HPDE6-E6E7 (cell line): Measurements from ENCODE around the gene AFP.
"Not testable (repeated sequence)": the region's sequence is repeated elsewhere in the genome, so short reads cannot be mapped to it uniquely, and the experiment has no call there.

Source experiments
- DNase-seq: peaks from one replicate; pipeline ENCODE4 v3.0.0; 2011; ENCODE audit warnings: missing footprints; ENCODE audit errors: extremely low spot score

Gene AFP

DNA sequence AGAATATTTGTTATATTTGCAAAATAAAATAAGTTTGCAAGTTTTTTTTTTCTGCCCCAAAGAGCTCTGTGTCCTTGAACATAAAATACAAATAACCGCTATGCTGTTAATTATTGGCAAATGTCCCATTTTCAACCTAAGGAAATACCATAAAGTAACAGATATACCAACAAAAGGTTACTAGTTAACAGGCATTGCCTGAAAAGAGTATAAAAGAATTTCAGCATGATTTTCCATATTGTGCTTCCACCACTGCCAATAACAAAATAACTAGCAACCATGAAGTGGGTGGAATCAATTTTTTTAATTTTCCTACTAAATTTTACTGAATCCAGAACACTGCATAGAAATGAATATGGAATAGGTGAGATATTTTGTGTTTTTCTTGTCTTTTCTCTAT, at the start of gene AFP:
TSS of gene AFP (plus strand) at position 238 of the 400 bp plus-strand sequence. CDS start at position 280, 42 bp downstream.
- no peak for DNase-seq

DNA sequence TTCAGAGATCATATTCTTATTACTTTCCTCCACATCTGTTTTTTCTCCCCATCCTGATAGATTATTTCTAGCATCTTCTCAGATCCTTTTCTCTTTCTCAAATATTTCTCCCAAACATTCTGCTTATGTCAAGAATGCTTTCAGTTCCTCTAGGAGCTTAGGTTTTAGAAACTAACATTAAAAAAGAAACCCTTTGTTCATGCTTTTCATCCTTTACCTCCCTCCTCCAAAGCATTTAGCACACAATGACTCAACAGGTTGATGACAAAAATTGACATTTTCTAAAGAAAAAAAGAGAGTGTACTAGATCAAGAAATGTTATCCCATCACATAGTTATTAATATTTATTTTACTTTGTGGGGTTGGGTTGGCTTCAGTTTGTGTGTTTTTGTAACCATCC, 48.5 kb upstream of the AFP start:
- DNase-seq = no peak

DNA sequence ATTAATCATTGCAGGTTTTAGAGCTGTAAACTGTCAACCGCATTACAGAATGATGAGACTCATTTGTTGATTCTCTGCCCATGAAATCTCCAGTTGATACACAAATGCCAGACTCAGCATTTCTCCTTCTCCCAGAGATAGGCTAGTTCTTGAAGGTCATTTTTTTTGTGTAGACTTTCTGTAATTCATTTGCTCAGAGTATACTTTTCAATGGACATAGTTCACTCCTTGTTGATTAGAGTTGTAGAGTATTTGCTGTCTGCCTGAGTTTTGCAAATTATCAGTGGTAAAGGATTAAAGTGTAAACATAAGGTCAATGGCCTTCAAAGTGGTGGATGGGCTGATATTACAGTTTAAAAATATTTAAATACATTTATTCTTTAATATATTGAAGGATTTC, 47.1 kb upstream of the AFP start:
- DNase-seq = no peak

DNA sequence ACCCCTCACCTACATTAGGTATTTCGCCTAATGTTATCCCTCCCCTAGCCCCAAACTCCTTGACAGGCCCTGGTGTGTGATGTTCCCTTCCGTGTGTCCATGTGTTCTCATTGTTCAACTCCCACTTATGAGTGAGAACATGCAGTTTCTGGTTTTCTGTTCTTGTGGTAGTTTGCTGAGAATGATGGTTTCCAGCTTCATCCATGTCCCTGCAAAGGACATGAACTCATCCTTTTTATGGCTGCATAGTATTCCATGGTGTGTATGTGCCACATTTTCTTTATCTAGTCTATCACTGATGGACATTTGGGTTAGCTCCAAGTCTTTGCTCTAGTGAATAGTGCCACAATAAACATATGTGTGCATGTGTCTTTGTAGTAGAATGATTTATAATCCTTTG, 46.4 kb upstream of the AFP start:
- DNase-seq = not testable (repeated sequence)

DNA sequence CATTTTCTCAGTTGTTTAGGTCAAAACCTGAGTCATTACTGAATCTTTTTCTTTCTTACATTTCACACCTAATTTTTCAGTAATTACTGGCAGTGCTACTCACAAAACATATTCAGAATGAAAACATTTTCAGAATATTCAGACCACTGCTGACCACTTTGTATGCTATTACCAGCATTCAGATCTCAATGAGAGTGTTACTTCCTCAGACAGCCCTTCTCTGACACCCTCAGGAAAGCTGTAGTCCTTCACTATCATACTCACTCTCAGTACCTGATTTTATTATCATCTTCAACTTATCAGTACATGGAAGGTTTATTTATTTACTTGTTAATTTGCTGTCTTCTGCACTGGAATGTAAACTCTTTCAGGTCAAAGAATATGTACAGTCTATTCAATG, 44.2 kb upstream of the AFP start:
- DNase-seq = no peak

DNA sequence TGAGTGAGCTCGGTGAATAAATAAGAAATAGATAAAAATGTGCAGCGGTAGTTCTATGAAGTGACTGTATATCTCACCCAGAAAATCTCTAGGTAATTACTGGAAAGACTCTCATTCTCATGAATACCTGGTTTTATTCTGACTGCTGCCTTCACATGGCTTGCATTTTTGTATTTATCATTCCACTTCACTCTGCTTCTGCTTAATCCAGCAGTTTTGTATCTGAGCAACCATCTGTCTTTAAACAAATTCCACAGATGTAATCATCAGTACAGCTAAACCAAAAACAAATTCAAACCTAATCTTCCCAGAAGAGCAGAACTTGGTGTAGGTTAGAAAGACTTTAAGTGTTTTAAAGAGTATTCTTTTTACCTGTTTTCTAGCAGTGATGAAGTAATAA, 43.1 kb upstream of the AFP start:
- DNase-seq = no peak

DNA sequence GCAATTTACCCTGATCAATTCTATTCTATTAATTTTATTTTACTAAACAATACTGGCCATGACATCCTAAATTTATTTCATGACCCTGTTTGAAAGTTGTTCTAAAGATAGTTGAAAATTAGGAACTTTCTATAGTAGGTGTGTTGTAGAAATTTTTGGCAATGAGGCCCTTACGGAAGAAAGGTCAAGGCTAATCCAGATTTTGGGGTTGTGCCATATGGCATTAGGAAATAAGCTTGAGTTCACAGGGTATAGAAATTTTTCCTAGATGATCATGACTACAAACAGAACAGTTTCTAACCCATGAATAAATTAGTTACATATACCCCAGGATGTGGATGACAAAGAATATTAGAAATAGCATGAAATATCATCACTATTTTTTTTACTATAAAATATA, 39.7 kb upstream of the AFP start:
- DNase-seq = no peak

DNA sequence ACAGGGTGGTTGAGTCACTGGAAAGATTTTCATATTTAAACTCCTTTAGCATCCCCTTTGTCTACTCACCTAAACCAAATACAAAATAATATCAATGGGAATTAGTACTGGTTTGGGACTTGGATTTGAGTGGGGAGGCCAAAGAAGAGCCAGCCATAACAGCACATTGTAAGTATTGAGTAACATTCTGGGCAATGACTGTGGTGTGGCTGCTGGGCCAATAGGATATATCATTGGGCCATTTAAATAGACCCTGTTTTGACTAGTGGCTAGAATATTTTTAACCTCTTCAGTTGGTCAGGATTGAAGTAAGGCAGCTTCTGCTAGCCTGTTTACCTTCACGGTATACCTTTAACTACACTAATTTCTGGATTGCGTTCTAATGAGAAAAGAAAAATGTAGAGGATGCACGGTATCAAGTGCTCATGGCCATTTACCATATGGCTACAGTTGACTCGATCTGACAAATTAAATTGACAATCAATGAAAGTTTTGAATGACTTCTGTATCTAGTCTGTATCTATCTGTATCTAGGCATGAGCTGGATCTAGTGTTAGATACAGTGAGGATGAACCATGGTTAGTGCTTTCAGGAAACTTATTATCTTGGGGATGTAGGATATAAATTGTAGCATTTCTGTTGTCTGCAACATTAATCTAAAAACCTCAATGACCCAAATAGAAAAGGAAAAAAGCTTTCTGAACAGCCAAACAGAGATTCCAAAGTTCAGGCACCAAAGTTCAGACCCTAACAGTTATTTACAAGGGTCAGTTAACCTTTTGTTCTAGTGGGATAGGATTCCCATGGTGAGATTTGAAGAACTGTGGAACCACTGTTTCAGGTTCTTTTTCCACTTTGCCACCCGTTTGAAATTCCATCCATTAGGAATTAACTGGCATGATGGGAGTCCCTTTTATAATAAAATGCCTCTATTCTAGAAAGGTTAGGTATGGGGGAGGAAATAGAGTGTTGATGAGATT, 38.7 kb upstream of the AFP start:
- no peak for DNase-seq

DNA sequence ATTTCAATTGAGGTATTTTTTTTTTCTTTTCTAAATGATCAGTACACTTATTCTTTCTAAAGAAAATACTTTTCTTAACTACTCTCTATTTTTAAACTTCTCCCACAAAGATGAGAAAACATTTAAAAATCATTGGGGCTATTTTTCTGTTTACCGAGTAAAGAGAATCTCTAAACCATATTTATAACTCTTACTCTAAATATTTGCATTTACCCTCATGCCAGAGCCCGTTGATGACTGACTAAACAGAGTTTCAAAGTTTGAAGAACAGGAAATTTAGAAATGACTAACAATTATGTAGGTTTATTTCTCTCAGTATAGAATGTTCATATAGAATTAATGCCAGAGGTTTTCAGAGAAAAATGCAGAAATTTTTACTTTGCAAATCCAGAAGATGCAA, 34.6 kb upstream of the AFP start:
- DNase-seq = no peak

DNA sequence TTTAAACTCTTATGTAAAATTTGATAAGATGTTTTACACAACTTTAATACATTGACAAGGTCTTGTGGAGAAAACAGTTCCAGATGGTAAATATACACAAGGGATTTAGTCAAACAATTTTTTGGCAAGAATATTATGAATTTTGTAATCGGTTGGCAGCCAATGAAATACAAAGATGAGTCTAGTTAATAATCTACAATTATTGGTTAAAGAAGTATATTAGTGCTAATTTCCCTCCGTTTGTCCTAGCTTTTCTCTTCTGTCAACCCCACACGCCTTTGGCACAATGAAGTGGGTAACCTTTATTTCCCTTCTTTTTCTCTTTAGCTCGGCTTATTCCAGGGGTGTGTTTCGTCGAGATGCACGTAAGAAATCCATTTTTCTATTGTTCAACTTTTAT, 32.0 kb upstream of the AFP start, which contains the start of gene ALB:
TSS of gene ALB (plus strand) at position 246 of the 400 bp plus-strand sequence. CDS start at position 287, 41 bp downstream.
- DNase-seq = no peak

DNA sequence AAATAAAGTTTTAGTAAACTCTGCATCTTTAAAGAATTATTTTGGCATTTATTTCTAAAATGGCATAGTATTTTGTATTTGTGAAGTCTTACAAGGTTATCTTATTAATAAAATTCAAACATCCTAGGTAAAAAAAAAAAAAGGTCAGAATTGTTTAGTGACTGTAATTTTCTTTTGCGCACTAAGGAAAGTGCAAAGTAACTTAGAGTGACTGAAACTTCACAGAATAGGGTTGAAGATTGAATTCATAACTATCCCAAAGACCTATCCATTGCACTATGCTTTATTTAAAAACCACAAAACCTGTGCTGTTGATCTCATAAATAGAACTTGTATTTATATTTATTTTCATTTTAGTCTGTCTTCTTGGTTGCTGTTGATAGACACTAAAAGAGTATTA, 31.6 kb upstream of the AFP start:
- DNase-seq = no peak

DNA sequence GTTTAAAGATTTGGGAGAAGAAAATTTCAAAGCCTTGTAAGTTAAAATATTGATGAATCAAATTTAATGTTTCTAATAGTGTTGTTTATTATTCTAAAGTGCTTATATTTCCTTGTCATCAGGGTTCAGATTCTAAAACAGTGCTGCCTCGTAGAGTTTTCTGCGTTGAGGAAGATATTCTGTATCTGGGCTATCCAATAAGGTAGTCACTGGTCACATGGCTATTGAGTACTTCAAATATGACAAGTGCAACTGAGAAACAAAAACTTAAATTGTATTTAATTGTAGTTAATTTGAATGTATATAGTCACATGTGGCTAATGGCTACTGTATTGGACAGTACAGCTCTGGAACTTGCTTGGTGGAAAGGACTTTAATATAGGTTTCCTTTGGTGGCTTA, 30.9 kb upstream of the AFP start:
- DNase-seq = no peak

DNA sequence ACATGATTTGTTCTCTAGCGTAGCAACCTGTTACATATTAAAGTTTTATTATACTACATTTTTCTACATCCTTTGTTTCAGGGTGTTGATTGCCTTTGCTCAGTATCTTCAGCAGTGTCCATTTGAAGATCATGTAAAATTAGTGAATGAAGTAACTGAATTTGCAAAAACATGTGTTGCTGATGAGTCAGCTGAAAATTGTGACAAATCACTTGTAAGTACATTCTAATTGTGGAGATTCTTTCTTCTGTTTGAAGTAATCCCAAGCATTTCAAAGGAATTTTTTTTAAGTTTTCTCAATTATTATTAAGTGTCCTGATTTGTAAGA, 29.5 kb upstream of the AFP start:
- DNase-seq = no peak

DNA sequence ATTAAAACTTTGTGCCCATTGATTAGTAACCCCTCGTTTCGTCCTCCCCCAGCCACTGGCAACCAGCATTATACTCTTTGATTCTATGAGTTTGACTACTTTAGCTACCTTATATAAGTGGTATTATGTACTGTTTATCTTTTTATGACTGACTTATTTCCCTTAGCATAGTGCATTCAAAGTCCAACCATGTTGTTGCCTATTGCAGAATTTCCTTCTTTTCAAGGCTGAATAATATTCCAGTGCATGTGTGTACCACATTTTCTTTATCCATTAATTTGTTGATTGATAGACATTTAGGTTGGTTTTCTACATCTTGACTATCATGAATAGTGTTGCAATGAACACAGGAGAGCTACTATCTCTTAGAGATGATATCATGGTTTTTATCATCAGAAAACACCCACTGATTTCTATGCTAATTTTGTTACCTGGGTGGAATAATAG, 28.8 kb upstream of the AFP start:
- no peak for DNase-seq

DNA sequence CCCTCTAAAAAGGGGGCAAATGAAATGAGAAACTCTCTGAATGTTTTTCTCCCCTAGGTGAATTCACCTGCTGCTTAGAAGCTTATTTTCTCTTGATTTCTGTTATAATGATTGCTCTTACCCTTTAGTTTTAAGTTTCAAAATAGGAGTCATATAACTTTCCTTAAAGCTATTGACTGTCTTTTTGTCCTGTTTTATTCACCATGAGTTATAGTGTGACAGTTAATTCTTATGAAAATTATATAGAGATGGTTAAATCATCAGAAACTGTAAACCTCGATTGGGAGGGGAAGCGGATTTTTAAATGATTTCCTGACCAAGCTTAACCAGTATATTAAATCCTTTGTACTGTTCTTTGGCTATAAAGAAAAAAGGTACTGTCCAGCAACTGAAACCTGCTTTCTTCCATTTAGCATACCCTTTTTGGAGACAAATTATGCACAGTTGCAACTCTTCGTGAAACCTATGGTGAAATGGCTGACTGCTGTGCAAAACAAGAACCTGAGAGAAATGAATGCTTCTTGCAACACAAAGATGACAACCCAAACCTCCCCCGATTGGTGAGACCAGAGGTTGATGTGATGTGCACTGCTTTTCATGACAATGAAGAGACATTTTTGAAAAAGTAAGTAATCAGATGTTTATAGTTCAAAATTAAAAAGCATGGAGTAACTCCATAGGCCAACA, 27.7 kb upstream of the AFP start:
- DNase-seq = no peak

DNA sequence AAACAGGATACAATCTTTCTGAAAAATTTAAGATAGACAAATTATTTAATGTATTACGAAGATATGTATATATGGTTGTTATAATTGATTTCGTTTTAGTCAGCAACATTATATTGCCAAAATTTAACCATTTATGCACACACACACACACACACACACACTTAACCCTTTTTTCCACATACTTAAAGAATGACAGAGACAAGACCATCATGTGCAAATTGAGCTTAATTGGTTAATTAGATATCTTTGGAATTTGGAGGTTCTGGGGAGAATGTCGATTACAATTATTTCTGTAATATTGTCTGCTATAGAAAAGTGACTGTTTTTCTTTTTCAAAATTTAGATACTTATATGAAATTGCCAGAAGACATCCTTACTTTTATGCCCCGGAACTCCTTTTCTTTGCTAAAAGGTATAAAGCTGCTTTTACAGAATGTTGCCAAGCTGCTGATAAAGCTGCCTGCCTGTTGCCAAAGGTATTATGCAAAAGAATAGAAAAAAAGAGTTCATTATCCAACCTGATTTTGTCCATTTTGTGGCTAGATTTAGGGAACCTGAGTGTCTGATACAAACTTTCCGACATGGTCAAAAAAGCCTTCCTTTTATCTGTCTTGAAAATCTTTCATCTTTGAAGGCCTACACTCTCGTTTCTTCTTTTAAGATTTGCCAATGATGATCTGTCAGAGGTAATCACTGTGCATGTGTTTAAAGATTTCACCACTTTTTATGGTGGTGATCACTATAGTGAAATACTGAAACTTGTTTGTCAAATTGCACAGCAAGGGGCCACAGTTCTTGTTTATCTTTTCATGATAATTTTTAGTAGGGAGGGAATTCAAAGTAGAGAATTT, 26.8 kb upstream of the AFP start:
- no peak for DNase-seq

DNA sequence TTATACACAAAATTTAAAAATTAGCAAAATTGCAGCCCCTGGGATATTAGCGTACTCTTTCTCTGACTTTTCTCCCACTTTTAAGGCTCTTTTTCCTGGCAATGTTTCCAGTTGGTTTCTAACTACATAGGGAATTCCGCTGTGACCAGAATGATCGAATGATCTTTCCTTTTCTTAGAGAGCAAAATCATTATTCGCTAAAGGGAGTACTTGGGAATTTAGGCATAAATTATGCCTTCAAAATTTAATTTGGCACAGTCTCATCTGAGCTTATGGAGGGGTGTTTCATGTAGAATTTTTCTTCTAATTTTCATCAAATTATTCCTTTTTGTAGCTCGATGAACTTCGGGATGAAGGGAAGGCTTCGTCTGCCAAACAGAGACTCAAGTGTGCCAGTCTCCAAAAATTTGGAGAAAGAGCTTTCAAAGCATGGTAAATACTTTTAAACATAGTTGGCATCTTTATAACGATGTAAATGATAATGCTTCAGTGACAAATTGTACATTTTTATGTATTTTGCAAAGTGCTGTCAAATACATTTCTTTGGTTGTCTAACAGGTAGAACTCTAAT, 26.0 kb upstream of the AFP start:
- no peak for DNase-seq

DNA sequence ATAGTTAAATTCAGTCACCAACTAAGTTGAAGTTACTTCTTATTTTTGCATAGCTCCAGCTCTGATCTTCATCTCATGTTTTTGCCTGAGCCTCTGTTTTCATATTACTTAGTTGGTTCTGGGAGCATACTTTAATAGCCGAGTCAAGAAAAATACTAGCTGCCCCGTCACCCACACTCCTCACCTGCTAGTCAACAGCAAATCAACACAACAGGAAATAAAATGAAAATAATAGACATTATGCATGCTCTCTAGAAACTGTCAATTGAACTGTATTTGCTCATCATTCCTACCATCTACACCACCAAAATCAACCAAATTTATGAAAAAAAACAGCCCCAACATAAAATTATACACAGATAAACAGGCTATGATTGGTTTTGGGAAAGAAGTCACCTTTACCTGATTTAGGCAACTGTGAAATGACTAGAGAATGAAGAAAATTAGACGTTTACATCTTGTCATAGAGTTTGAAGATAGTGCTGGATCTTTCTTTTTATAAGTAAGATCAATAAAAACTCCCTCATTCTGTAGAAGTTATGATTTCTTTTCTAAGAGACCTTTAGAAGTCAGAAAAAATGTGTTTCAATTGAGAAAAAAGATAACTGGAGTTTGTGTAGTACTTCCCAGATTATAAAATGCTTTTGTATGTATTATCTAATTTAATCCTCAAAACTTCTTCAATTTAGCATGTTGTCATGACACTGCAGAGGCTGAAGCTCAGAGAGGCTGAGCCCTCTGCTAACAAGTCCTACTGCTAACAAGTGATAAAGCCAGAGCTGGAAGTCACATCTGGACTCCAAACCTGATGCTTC, 24.9 kb upstream of the AFP start:
- no peak for DNase-seq

DNA sequence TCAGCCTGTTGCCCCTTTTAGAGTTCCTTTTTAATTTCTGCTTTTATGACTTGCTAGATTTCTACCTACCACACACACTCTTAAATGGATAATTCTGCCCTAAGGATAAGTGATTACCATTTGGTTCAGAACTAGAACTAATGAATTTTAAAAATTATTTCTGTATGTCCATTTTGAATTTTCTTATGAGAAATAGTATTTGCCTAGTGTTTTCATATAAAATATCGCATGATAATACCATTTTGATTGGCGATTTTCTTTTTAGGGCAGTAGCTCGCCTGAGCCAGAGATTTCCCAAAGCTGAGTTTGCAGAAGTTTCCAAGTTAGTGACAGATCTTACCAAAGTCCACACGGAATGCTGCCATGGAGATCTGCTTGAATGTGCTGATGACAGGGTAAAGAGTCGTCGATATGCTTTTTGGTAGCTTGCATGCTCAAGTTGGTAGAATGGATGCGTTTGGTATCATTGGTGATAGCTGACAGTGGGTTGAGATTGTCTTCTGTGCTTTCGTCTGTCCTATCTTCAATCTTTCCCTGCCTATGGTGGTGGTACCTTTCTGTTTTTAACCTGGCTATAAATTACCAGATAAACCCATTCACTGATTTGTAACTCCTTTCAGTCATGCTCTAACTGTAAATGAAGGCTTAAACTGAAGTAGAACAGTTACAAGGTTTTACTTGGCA, 24.1 kb upstream of the AFP start:
- no peak for DNase-seq

DNA sequence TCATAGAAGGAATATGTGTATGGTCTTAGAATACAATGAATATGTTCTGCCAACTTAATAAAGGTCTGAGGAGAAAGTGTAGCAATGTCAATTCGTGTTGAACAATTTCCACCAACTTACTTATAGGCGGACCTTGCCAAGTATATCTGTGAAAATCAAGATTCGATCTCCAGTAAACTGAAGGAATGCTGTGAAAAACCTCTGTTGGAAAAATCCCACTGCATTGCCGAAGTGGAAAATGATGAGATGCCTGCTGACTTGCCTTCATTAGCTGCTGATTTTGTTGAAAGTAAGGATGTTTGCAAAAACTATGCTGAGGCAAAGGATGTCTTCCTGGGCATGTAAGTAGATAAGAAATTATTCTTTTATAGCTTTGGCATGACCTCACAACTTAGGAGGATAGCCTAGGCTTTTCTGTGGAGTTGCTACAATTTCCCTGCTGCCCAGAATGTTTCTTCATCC, 22.7 kb upstream of the AFP start:
- DNase-seq = no peak
